Stimulated activated CD4-positive, alpha-beta T cell treated with anti-CD3 and anti-CD28 coated beads, Interleukin-15, amount 100 ng/mL, for 48 hours (primary cell): ENCODE results near the gene MPDZ.
"Not testable (repeated sequence)": the region's sequence is repeated elsewhere in the genome, so short reads cannot be mapped to it uniquely, and the experiment has no call there.

Source experiments
- DNase-seq, 2 donors: peaks; one replicate each; pipeline ENCODE4 v3.0.0-alpha.2; 2020; ENCODE audit warnings: low read depth in 2 of 2

MPDZ gene

GRCh38 chr9:13264788-13265187 is 14.7 kb downstream of the MPDZ start:
- no peak for DNase-seq

- DNase-seq = no peak
Observed at GRCh38 chr9:13263511-13263910, 16.0 kb downstream of the MPDZ start.

- no peak for DNase-seq
Observed at GRCh38 chr9:13252852-13253251, 26.6 kb downstream of the MPDZ start.

GRCh38 chr9:13244181-13244580 is 35.3 kb downstream of the MPDZ start:
- no peak for DNase-seq

GRCh38 chr9:13241283-13241682 is 38.2 kb downstream of the MPDZ start:
- no peak for DNase-seq

GRCh38 chr9:13239660-13240059 is 39.8 kb downstream of the MPDZ start:
- no peak for DNase-seq

GRCh38 chr9:13239208-13239607 is 40.3 kb downstream of the MPDZ start:
- DNase-seq = no peak

- no peak for DNase-seq
Observed at GRCh38 chr9:13234932-13235331, 44.6 kb downstream of the MPDZ start.

- no peak for DNase-seq
Observed at GRCh38 chr9:13228431-13228830, 51.1 kb downstream of the MPDZ start.

GRCh38 chr9:13224366-13224765 is 55.1 kb downstream of the MPDZ start:
- no peak for DNase-seq

GRCh38 chr9:13222733-13223132 is 56.8 kb downstream of the MPDZ start:
- not testable (repeated sequence) for DNase-seq

- DNase-seq = no peak
Observed at GRCh38 chr9:13221741-13222140, 57.8 kb downstream of the MPDZ start.

GRCh38 chr9:13220837-13221236 is 58.7 kb downstream of the MPDZ start:
- no peak for DNase-seq

- no peak for DNase-seq
Observed at GRCh38 chr9:13215791-13216554, 63.5 kb downstream of the MPDZ start.

- no peak for DNase-seq
Observed at GRCh38 chr9:13213998-13214397, 65.5 kb downstream of the MPDZ start.

GRCh38 chr9:13213337-13213736 is 66.2 kb downstream of the MPDZ start:
- DNase-seq = no peak

- no peak for DNase-seq
Observed at GRCh38 chr9:13210306-13210705, 69.2 kb downstream of the MPDZ start.

GRCh38 chr9:13209498-13209897 is 70.0 kb downstream of the MPDZ start:
- DNase-seq = no peak

- DNase-seq = no peak
Observed at GRCh38 chr9:13205824-13206223, 73.7 kb downstream of the MPDZ start.

- no peak for DNase-seq
Observed at GRCh38 chr9:13190040-13190439, 89.5 kb downstream of the MPDZ start.

GRCh38 chr9:13189362-13189761 is 90.1 kb downstream of the MPDZ start:
- no peak for DNase-seq

- no peak for DNase-seq
Observed at GRCh38 chr9:13186774-13187173, 92.7 kb downstream of the MPDZ start.

- DNase-seq = no peak
Observed at GRCh38 chr9:13186091-13186490, 93.4 kb downstream of the MPDZ start.

- no peak for DNase-seq
Observed at GRCh38 chr9:13181652-13182051, 97.8 kb downstream of the MPDZ start.
